22Rv1 (cell line): ENCODE measurements around the gene MSANTD1.

ENCODE experiments used
- H3K27ac ChIP-seq: fragments of 450-650 bp; 2 replicates; pipeline ENCODE4 v1.5.1; 2017
- ZFX ChIP-seq: fragments of 450-650 bp; IDR thresholded peaks from 2 replicates; pipeline ENCODE4 v1.6.1; 2017; ENCODE audit warnings: antibody characterized with exemption, borderline replicate concordance
- TF ChIP-seq, protein P1 (sequence below): fragments of 450-650 bp; IDR thresholded peaks from 2 replicates; pipeline ENCODE4 v1.5.1; 2017; ENCODE audit warnings: mild to moderate bottlenecking

The MSANTD1 gene

GRCh38 chr4:3237712-3238560, 11.0 kb upstream of the MSANTD1 start:
- TF ChIP-seq, protein P1, sequence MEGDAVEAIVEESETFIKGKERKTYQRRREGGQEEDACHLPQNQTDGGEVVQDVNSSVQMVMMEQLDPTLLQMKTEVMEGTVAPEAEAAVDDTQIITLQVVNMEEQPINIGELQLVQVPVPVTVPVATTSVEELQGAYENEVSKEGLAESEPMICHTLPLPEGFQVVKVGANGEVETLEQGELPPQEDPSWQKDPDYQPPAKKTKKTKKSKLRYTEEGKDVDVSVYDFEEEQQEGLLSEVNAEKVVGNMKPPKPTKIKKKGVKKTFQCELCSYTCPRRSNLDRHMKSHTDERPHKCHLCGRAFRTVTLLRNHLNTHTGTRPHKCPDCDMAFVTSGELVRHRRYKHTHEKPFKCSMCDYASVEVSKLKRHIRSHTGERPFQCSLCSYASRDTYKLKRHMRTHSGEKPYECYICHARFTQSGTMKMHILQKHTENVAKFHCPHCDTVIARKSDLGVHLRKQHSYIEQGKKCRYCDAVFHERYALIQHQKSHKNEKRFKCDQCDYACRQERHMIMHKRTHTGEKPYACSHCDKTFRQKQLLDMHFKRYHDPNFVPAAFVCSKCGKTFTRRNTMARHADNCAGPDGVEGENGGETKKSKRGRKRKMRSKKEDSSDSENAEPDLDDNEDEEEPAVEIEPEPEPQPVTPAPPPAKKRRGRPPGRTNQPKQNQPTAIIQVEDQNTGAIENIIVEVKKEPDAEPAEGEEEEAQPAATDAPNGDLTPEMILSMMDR = no peak
- TF ChIP-seq ZFX = no peak
- H3K27ac ChIP-seq = no peak overlapping the region

DNA sequence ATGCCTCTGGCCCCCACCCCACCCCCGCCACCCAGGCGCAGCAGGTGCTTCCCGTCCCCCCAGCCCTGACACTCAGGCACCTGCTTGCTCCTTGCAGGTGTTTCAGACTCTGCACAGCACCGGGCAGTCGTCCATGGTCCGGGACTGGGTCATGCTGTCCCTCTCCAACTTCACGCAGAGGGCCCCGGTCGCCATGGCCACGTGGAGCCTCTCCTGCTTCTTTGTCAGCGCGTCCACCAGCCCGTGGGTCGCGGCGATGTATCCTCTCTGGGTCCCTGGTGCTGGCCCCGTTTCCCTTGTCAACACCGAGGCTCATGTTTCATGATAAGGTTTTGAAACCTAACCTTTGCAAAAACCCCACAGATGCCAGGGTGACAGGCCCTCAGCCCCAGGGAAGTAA, 10.2 kb upstream of the MSANTD1 start:
- TF ChIP-seq ZFX = no peak
- TF ChIP-seq, protein P1 = no peak
- no peak overlapping the region for H3K27ac ChIP-seq

DNA sequence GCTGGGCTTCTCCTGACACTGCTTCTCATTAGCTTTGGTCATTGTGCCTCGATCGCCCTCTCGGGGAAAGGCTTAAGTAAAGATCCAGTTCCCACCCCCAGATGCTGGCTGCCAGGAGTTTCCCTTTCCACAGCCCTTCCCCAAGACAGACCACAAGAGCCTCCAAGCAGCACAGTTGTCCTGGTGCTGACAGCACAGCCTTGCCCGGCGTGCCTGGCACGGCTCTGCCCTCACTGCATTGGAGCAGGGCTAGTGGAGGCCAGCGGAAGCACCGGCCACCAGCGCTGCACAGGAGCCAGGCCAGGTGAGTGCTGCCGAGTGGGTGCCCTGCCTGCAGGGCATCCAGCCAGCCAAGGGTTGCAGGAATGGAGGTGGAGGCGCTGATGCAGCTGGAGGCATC, 9.7 kb upstream of the MSANTD1 start:
- H3K27ac ChIP-seq = no peak overlapping the region
- TF ChIP-seq ZFX = no peak
- TF ChIP-seq, protein P1 = no peak

GRCh38 chr4:3239998-3240920, 8.7 kb upstream of the MSANTD1 start:
- TF ChIP-seq, protein P1 = no peak
- TF ChIP-seq ZFX = no peak
- H3K27ac ChIP-seq = no peak overlapping the region

GRCh38 chr4:3240936-3241522, 7.9 kb upstream of the MSANTD1 start:
- H3K27ac ChIP-seq = no peak overlapping the region
- TF ChIP-seq, protein P1 = no peak
- TF ChIP-seq ZFX = no peak

DNA sequence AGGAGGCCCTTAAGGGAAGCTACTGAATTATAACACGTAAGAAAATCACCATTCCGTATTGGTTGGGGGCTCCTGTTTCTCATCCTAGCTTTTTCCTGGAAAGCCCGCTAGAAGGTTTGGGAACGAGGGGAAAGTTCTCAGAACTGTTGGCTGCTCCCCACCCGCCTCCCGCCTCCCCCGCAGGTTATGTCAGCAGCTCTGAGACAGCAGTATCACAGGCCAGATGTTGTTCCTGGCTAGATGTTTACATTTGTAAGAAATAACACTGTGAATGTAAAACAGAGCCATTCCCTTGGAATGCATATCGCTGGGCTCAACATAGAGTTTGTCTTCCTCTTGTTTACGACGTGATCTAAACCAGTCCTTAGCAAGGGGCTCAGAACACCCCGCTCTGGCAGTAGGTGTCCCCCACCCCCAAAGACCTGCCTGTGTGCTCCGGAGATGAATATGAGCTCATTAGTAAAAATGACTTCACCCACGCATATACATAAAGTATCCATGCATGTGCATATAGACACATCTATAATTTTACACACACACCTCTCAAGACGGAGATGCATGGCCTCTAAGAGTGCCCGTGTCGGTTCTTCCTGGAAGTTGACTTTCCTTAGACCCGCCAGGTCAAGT, 6.9 kb upstream of the MSANTD1 start:
- H3K27ac ChIP-seq = no peak overlapping the region
- TF ChIP-seq, protein P1 = no peak
- no peak for TF ChIP-seq ZFX
